NT2/D1 (cell line): ENCODE results near the gene COL8A1.

Source experiments
- DNase-seq: peaks from one replicate; pipeline ENCODE4 v3.0.0-alpha.2; 2011; ENCODE audit warnings: low read depth, low spot score
- H3K27me3 ChIP-seq: 2 replicates; pipeline ENCODE4 v1.6.0; 2011; ENCODE audit warnings: mild to moderate bottlenecking; ENCODE audit not compliant: insufficient read length, insufficient read depth
- H3K36me3 ChIP-seq: 2 replicates; pipeline ENCODE4 v1.6.1; 2011; ENCODE audit warnings: mild to moderate bottlenecking, low read length, mixed read lengths; ENCODE audit not compliant: insufficient read depth, insufficient read length
- H3K4me1 ChIP-seq: 2 replicates; pipeline ENCODE4 v1.5.1; 2011; ENCODE audit not compliant: insufficient read depth, insufficient read length
- H3K4me3 ChIP-seq: 2 replicates; pipeline ENCODE4 v1.5.1; 2011; ENCODE audit warnings: low read depth; ENCODE audit not compliant: insufficient read length
- H3K9ac ChIP-seq: 2 replicates; pipeline ENCODE4 v1.6.0; 2011; ENCODE audit warnings: low read depth; ENCODE audit not compliant: insufficient read length
- H3K9me3 ChIP-seq: 2 replicates; pipeline ENCODE4 v1.5.1; 2011; ENCODE audit warnings: mild to moderate bottlenecking, low read length; ENCODE audit not compliant: insufficient read depth
- SUZ12 ChIP-seq: IDR thresholded peaks from 2 replicates; pipeline ENCODE4 v1.6.1; 2011; ENCODE audit not compliant: insufficient read length, insufficient read depth; ENCODE audit errors: extremely low read depth
- YY1 ChIP-seq: IDR thresholded peaks from 2 replicates; pipeline ENCODE4 v1.6.1; 2011; ENCODE audit not compliant: insufficient read length, insufficient read depth
- ZNF274 ChIP-seq: IDR thresholded peaks from 2 replicates; pipeline ENCODE4 v1.6.1; 2011; ENCODE audit warnings: mild to moderate bottlenecking, low read depth, low read length

COL8A1 gene

DNA sequence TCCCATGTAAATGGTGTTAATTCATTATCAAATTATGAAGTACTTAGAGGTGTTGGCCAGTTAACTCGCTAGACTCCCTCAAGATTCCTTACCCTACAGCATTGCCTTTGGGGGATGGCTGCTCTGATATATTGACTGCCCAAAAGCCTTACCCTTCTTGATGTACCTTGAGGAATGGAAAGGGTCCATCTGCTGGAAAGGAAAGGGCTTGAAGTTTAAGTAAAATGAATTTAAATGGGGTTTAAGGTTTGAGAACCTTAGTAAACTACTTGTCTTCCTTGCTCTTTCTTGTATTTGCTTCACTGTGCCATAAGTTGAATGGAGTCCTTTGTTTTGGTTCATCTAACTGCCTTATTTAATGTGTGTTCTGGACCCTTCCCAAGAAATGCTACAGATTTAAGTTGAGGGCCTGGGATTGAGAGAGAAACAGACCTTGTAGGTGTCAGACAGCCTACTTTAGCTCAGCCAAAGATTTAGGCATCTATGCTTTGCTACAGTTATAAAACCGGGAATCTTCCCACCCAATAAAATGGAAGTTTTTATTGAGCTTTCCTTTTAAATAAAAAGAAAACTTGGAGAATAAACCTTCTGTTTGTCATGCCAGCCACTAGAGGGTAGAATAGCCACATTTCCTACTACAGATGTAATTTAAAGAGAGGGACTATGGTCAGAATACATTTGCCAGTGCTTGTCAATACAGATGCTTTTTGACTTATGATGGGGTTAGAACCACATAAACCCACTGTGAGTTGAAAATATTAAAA is 204.6 kb downstream of the COL8A1 start:
- Histone ChIP-seq H3K27me3 (no peaks in the 10 kb centered on the region), H3K36me3 (no peaks in the 10 kb centered on the region), H3K9ac (no peak overlapping the region), H3K9me3 (no peaks in the 10 kb centered on the region), H3K4me1 (no peaks in the 10 kb centered on the region), H3K4me3 (no peak overlapping the region)
- no peak for TF ChIP-seq SUZ12
- no peak for TF ChIP-seq ZNF274
- no peak for TF ChIP-seq YY1
- no peak for DNase-seq

DNA sequence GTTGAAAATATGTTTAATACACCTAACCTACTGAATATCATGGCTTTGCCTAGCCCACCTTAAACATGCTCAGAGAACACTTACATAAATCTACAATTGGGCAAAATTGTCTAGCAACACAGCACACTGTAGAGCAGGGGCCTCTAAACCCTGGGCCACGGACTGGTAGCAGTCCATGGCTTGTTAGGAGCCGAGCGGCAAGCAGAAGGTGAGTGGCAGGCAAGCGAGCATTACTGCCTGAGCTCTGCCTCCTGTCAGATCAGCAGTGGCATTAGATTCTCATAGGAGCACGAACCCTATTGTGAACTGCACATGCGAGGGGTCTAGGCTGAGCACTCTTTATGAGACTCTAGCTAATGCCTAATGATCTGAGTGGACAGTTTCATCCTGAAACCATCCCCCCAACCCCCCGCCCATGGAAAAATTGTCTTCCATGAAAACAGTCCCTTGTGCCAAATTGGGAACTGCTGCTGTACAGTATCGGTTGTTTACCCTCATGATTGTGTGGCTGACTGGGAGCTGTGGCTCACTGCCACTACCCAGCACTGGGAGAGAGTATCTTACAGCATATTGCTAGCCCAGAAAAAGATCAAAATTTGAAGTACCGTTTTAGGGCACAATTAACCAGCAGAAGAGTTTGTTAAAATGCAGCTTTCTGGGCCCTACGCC is 205.3 kb downstream of the COL8A1 start:
- no peak overlapping the region for H3K9ac ChIP-seq
- DNase-seq = no peak
- TF ChIP-seq SUZ12 (no peak), YY1 (no peak), ZNF274 (no peak)
- no peaks in the 10 kb centered on the region for H3K4me1 ChIP-seq
- no peak overlapping the region for H3K4me3 ChIP-seq
- no peaks in the 10 kb centered on the region for H3K9me3 ChIP-seq
- H3K27me3 ChIP-seq = no peaks in the 10 kb centered on the region
- peaks cover 2% of the 10 kb centered on the region for H3K36me3 ChIP-seq

DNA sequence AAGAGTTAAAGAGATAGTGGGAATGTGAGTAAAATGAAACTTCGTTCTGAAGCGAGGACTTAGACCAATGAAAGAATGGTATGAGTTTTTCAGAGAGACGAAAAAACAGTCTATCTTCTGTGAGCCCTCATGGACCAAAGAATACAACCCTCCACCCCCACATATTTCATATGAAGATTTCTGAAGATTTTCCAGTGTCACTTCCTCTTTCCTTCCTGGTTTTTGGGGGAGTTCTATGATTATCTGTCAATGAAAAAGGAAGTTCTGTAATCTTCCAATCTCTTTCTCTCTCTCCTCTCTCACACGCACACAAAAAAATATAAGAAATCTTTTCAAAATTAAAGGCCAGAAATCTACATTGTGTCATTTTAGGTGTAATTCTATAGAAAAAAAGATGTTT is 206.9 kb downstream of the COL8A1 start:
- Histone ChIP-seq H3K4me1 (no peaks in the 10 kb centered on the region), H3K27me3 (no peaks in the 10 kb centered on the region), H3K9me3 (no peaks in the 10 kb centered on the region), H3K36me3 (peaks cover 7% of the 10 kb centered on the region), H3K9ac (no peak overlapping the region), H3K4me3 (no peak overlapping the region)
- no peak for TF ChIP-seq SUZ12
- TF ChIP-seq ZNF274 = no peak
- no peak for TF ChIP-seq YY1
- no peak for DNase-seq

DNA sequence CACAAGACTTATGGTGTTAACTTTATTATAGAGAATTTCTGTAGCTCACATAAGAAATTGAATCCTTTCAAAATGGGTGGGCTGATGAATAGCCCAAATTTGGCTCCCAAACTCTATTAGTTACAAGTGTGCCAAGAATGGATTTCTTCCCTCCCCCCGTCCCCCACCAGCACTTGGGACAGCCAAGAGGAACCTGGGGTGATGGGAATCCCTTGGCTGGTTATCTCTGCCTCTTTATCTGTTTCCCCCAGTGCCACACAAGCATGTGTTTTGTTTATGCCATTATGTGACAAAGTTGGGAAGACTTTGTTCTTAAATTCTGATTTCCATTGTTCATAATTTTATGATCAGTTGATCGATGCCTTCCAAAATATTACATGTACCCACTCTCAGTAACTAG is 207.6 kb downstream of the COL8A1 start:
- Histone ChIP-seq H3K9ac (no peak overlapping the region), H3K4me3 (no peak overlapping the region), H3K4me1 (no peaks in the 10 kb centered on the region), H3K36me3 (peaks cover 7% of the 10 kb centered on the region), H3K9me3 (no peaks in the 10 kb centered on the region), H3K27me3 (no peaks in the 10 kb centered on the region)
- TF ChIP-seq YY1 (no peak), ZNF274 (no peak), SUZ12 (no peak)
- DNase-seq = no peak

DNA sequence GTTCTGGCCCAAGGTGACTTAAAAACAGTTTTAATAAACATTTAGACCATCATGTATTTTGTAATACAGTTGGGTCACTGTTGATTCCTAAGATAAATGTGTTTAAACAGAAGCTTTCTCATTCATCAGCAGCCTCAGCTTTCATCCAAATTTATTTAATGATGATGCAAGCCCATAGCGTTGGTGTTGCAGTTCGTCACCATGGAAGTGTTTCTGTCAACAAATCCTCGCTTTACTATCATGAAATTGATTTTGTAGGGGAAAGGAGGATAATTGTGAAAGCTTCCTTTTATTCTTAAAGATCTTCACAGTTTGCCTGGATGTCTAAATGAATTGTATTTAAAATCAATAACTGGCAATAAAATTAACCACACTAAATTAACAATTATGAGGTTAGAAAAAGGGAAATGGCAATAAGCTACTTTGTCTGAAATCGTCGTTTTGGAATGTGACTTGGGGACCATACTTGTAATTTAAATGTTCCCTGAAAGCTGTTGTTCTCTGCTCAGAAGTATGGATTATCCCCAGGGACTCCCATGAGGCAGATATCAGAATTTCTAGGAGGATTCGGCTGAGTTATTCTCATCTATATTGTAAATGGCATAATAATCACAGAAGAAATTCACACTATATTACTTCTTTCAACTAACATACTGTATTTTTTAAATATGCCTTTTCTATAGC is 208.2 kb downstream of the COL8A1 start:
- Histone ChIP-seq H3K36me3 (peaks cover 7% of the 10 kb centered on the region), H3K4me3 (no peak overlapping the region), H3K4me1 (no peaks in the 10 kb centered on the region), H3K9ac (no peak overlapping the region), H3K27me3 (no peaks in the 10 kb centered on the region), H3K9me3 (no peaks in the 10 kb centered on the region)
- DNase-seq = no peak
- TF ChIP-seq YY1 (no peak), SUZ12 (no peak), ZNF274 (no peak)

DNA sequence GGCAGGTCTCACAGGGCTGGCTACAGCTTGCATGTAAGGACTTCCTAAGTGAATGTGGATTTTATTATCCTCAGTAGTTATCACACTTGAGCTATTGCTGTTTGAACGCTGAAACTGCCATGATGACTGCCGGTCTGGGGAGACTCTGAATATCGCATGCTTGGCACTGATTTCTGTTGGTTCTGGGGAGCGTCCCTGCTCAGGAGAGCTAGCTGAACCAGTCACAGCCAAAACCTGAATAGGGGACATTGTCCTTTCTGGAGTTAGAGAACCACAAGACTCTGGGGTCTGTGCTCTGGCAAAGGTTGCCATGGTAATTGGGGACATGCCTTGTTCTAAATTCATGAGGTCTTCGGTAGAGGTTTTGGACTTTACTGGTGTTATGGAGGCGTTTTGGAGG is 210.0 kb downstream of the COL8A1 start:
- Histone ChIP-seq H3K36me3 (peaks cover 7% of the 10 kb centered on the region), H3K9me3 (no peaks in the 10 kb centered on the region), H3K4me1 (no peaks in the 10 kb centered on the region), H3K27me3 (no peaks in the 10 kb centered on the region), H3K9ac (no peak overlapping the region), H3K4me3 (no peak overlapping the region)
- TF ChIP-seq YY1 = no peak
- TF ChIP-seq ZNF274 = no peak
- no peak for TF ChIP-seq SUZ12
- no peak for DNase-seq
